ENCODE measurements around the gene FNDC7. TPM values are rescaled to one million over a fixed set of nuclear protein-coding genes. Genes with fewer than 3 reads are reported as not detected.

FNDC7 gene
- total and polyA plus RNA-seq, 2 donors (not counting 3 experiments of a cell fraction or from before 2014, with no cell fraction given): not detected

- DNase-seq (ENCODE audit: low read depth, low spot score) (no peak), FAIRE-seq (no peak)
- ChIA-PET CTCF (no interaction called here), POLR2A (no interaction called here)
- Histone ChIP-seq H2AFZ (ENCODE audit: low read depth, low read length) (no peak overlapping the region), H3K36me3 (ENCODE audit: control insufficient read depth in 2 of 2, extremely low read depth in 1 of 2, insufficient read depth in 2 of 2, low read length in 2 of 2) (peaks cover 8 to 21% of the 10 kb centered on the region in 2 experiments), H3K79me2 (ENCODE audit: control insufficient read depth, insufficient read depth, low read length) (no peaks in the 10 kb centered on the region), H3K4me3 (replicated peaks in 1 of 3; ENCODE audit: insufficient read depth in 1 of 3, low read depth in 1 of 3, low read length in 3 of 3) (no peak overlapping the region), H3K27ac (ENCODE audit: insufficient read depth, low read depth, low read length) (no peak overlapping the region), H3K9ac (replicated peaks; ENCODE audit: extremely low read depth, insufficient read depth, low read length) (no peak overlapping the region), H3K9me3 (replicated peaks; ENCODE audit: control insufficient read depth, insufficient read depth, low read length) (peaks cover 6% of the 10 kb centered on the region), H3K4me2 (ENCODE audit: insufficient read depth, low read length) (no peak overlapping the region), H4K20me1 (replicated peaks; ENCODE audit: control insufficient read depth, extremely low read depth, insufficient read depth, low read length) (no peaks in the 10 kb centered on the region), H3K9me1 (replicated peaks; ENCODE audit: control insufficient read depth, extremely low read depth, insufficient read depth, low read length) (no peaks in the 10 kb centered on the region), H3K27me3 (ENCODE audit: control insufficient read depth in 2 of 2, insufficient read depth in 2 of 2, low read length in 2 of 2) (no peaks in the 10 kb centered on the region), H3K4me1 (ENCODE audit: control insufficient read depth, extremely low read depth, insufficient read depth, low read length) (peaks cover 5% of the 10 kb centered on the region)
- BruUV-seq (replicated peaks): no TSS peak
- intact Hi-C loops (cut with micrococcal nuclease): no loop called here
- dilution Hi-C loops (cut with MboI; ENCODE audit: extremely low pct_ligation_motif_present, low sequenced_read_pairs): no loop called here
- TF ChIP-seq POLR2A (IDR thresholded peaks at IDR 0.05; ENCODE audit: low read depth, low read length) (no peak), EZH2 (IDR thresholded peaks at IDR 0.05; ENCODE audit: borderline replicate concordance, low read depth, low read length, severe bottlenecking) (no peak), JUN (IDR thresholded peaks at IDR 0.05; ENCODE audit: borderline replicate concordance, insufficient read depth, insufficient read length, low read depth) (no peak)
- TF ChIP-seq, protein P1, sequence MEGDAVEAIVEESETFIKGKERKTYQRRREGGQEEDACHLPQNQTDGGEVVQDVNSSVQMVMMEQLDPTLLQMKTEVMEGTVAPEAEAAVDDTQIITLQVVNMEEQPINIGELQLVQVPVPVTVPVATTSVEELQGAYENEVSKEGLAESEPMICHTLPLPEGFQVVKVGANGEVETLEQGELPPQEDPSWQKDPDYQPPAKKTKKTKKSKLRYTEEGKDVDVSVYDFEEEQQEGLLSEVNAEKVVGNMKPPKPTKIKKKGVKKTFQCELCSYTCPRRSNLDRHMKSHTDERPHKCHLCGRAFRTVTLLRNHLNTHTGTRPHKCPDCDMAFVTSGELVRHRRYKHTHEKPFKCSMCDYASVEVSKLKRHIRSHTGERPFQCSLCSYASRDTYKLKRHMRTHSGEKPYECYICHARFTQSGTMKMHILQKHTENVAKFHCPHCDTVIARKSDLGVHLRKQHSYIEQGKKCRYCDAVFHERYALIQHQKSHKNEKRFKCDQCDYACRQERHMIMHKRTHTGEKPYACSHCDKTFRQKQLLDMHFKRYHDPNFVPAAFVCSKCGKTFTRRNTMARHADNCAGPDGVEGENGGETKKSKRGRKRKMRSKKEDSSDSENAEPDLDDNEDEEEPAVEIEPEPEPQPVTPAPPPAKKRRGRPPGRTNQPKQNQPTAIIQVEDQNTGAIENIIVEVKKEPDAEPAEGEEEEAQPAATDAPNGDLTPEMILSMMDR (IDR thresholded peaks at IDR 0.05; ENCODE audit: extremely low read depth in 1 of 2, insufficient read depth in 1 of 2, low read depth in 1 of 2, low read length in 2 of 2): no peak
Measured at GRCh38 chr1:108785880-108786279, 73.2 kb downstream of the FNDC7 start.

DNA sequence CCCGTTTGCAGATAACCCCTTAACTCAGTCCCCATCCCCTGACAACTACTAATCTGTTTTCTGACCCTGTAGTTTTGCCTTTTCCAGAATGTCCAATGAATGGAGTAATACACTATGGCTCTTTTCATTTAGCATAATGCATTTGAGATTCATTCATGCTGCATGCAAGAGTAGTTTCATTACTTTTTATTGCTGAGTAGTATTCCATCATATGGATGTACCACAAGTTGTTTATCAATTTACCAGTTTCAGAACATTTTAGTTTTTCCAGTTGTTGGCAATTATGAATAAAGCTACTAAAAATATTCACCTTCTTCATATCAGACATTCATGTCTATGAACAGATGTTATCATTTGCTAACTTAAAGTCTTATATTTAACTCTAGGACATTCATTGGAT is 79.1 kb downstream of the FNDC7 start:
- Histone ChIP-seq H3K79me2 (ENCODE audit: control insufficient read depth, insufficient read depth, low read length) (no peaks in the 10 kb centered on the region), H3K4me1 (ENCODE audit: control insufficient read depth, extremely low read depth, insufficient read depth, low read length) (no peaks in the 10 kb centered on the region), H2AFZ (ENCODE audit: low read depth, low read length) (no peak overlapping the region), H3K4me3 (replicated peaks in 1 of 3; ENCODE audit: insufficient read depth in 1 of 3, low read depth in 1 of 3, low read length in 3 of 3) (no peak overlapping the region), H3K9ac (replicated peaks; ENCODE audit: extremely low read depth, insufficient read depth, low read length) (no peak overlapping the region), H3K9me1 (replicated peaks; ENCODE audit: control insufficient read depth, extremely low read depth, insufficient read depth, low read length) (no peaks in the 10 kb centered on the region), H4K20me1 (replicated peaks; ENCODE audit: control insufficient read depth, extremely low read depth, insufficient read depth, low read length) (no peaks in the 10 kb centered on the region), H3K27ac (ENCODE audit: insufficient read depth, low read depth, low read length) (no peak overlapping the region), H3K4me2 (ENCODE audit: insufficient read depth, low read length) (no peak overlapping the region), H3K36me3 (ENCODE audit: control insufficient read depth in 2 of 2, extremely low read depth in 1 of 2, insufficient read depth in 2 of 2, low read length in 2 of 2) (peaks cover 5 to 9% of the 10 kb centered on the region in 2 experiments), H3K9me3 (replicated peaks; ENCODE audit: control insufficient read depth, insufficient read depth, low read length) (no peaks in the 10 kb centered on the region), H3K27me3 (ENCODE audit: control insufficient read depth in 2 of 2, insufficient read depth in 2 of 2, low read length in 2 of 2) (no peaks in the 10 kb centered on the region)
- TF ChIP-seq MAX (IDR thresholded peaks at IDR 0.05; ENCODE audit: insufficient read depth, insufficient read length) (no peak), GATA2 (IDR thresholded peaks at IDR 0.05; ENCODE audit: insufficient read depth, insufficient read length, low read depth, low read length) (no peak), MYC (IDR thresholded peaks at IDR 0.05; ENCODE audit: low read depth, low read length) (no peak), POLR2A (IDR thresholded peaks at IDR 0.05; ENCODE audit: low read depth, low read length) (no peak), EZH2 (IDR thresholded peaks at IDR 0.05; ENCODE audit: borderline replicate concordance, low read depth, low read length, severe bottlenecking) (no peak), POLR2AphosphoS5 (IDR thresholded peaks at IDR 0.05; ENCODE audit: insufficient read depth, low read depth, low read length) (no peak), JUN (IDR thresholded peaks at IDR 0.05; ENCODE audit: borderline replicate concordance, insufficient read depth, insufficient read length, low read depth) (no peak), FOS (IDR thresholded peaks at IDR 0.05; ENCODE audit: borderline replicate concordance, insufficient read depth, low read length) (no peak)
- TF ChIP-seq, protein P1 (IDR thresholded peaks at IDR 0.05; ENCODE audit: extremely low read depth in 1 of 2, insufficient read depth in 1 of 2, low read depth in 1 of 2, low read length in 2 of 2): no peak
- intact Hi-C loops (cut with micrococcal nuclease) (no loop called here), dilution Hi-C loops (cut with MboI; ENCODE audit: extremely low pct_ligation_motif_present, low sequenced_read_pairs) (no loop called here)
- POLR2A ChIA-PET: no interaction called here
- DNase-seq (ENCODE audit: low read depth, low spot score): no peak
- CTCF ChIA-PET: no interaction called here
- FAIRE-seq: no peak
- BruUV-seq (replicated peaks): no TSS peak
